Measurements from ENCODE around the gene EXOC5.

The EXOC5 gene

DNA sequence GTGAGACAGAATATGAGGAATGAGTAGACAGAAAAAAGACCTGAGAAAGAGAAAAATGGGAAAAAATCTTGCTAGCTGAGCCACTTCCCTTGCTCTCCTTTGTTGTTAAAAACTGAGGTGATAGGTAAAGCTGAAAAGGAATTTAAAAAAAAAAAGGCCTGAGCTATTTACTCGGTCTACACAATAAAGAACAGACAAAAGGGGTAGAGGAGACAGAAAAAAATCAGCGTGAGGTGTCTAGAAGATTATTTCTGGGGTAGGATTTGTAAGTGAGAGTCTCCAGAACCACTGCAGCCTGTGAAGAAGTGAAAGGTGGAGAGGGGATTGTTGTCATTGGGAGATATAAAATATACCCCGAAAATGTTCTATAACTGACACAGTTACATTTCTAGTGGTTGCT lies 98.8 kb downstream of the EXOC5 start:
- CTCF ChIA-PET, result no interaction called here
- POLR2A ChIA-PET, result no interaction called here

GRCh38 chr14:57168138-57168679 lies 100.5 kb downstream of the EXOC5 start:
- POLR2A ChIA-PET, result no interaction called here
- no peak for DNase-seq (ENCODE audit: extremely low spot score)
- CTCF ChIA-PET, result no interaction called here
- TF ChIP-seq FOXK2 (IDR thresholded peaks at IDR 0.05) (no peak), NFRKB (IDR thresholded peaks at IDR 0.05) (no peak), SP1 (IDR thresholded peaks at IDR 0.05) (no peak), LEF1 (IDR thresholded peaks at IDR 0.05; ENCODE audit: borderline replicate concordance) (no peak), SUZ12 (IDR thresholded peaks at IDR 0.05) (no peak), FOXM1 (IDR thresholded peaks at IDR 0.05; ENCODE audit: borderline replicate concordance) (no peak), TARDBP (IDR thresholded peaks at IDR 0.05) (no peak), ELF4 (IDR thresholded peaks at IDR 0.05) (no peak), FOXA1 (IDR thresholded peaks at IDR 0.05) (no peak), ARNT (IDR thresholded peaks at IDR 0.05) (no peak), CTBP1 (IDR thresholded peaks at IDR 0.05; ENCODE audit: borderline replicate concordance) (no peak), HDGF (IDR thresholded peaks at IDR 0.05; ENCODE audit: borderline replicate concordance) (no peak), L3MBTL2 (conservative IDR thresholded peaks at IDR 0.05) (no peak)
- TF ChIP-seq, protein P1, sequence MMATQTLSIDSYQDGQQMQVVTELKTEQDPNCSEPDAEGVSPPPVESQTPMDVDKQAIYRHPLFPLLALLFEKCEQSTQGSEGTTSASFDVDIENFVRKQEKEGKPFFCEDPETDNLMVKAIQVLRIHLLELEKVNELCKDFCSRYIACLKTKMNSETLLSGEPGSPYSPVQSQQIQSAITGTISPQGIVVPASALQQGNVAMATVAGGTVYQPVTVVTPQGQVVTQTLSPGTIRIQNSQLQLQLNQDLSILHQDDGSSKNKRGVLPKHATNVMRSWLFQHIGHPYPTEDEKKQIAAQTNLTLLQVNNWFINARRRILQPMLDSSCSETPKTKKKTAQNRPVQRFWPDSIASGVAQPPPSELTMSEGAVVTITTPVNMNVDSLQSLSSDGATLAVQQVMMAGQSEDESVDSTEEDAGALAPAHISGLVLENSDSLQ (IDR thresholded peaks at IDR 0.05), result no peak

More for the DNA sequence above, 98.8 kb downstream of the EXOC5 start:
- no peak for DNase-seq (ENCODE audit: extremely low spot score)
- TF ChIP-seq, protein P1 (IDR thresholded peaks at IDR 0.05), result no peak
- TF ChIP-seq HDGF (IDR thresholded peaks at IDR 0.05; ENCODE audit: borderline replicate concordance) (no peak), FOXA1 (IDR thresholded peaks at IDR 0.05) (no peak), TARDBP (IDR thresholded peaks at IDR 0.05) (no peak), SUZ12 (IDR thresholded peaks at IDR 0.05) (no peak), ELF4 (IDR thresholded peaks at IDR 0.05) (no peak), NFRKB (IDR thresholded peaks at IDR 0.05) (no peak), FOXM1 (IDR thresholded peaks at IDR 0.05; ENCODE audit: borderline replicate concordance) (no peak), ARNT (IDR thresholded peaks at IDR 0.05) (no peak), LEF1 (IDR thresholded peaks at IDR 0.05; ENCODE audit: borderline replicate concordance) (no peak)

GRCh38 chr14:57161583-57162234 lies 107.0 kb downstream of the EXOC5 start:
- DNase-seq (ENCODE audit: extremely low spot score), result no peak
- ChIA-PET CTCF (no interaction called here), POLR2A (no interaction called here)
- no peak for TF ChIP-seq BHLHE40 (IDR thresholded peaks at IDR 0.05; ENCODE audit: borderline replicate concordance)

- POLR2A ChIA-PET, result no interaction called here
- CTCF ChIA-PET, result no interaction called here
- no peak for TF ChIP-seq L3MBTL2 (conservative IDR thresholded peaks at IDR 0.05)
- no peak for TF ChIP-seq SP1 (IDR thresholded peaks at IDR 0.05)
- TF ChIP-seq, protein P1 (IDR thresholded peaks at IDR 0.05), result no peak
- no peak for TF ChIP-seq CTBP1 (IDR thresholded peaks at IDR 0.05; ENCODE audit: borderline replicate concordance)
- no peak for TF ChIP-seq TARDBP (IDR thresholded peaks at IDR 0.05)
- TF ChIP-seq ARNT (IDR thresholded peaks at IDR 0.05), result no peak
- DNase-seq (ENCODE audit: extremely low spot score), result no peak
Observed at GRCh38 chr14:57160333-57160732, 108.4 kb downstream of the EXOC5 start.

GRCh38 chr14:57153286-57153685 lies 115.4 kb downstream of the EXOC5 start:
- ChIA-PET CTCF (no interaction called here), POLR2A (no interaction called here)
- TF ChIP-seq CTBP1 (IDR thresholded peaks at IDR 0.05; ENCODE audit: borderline replicate concordance) (no peak), SUZ12 (IDR thresholded peaks at IDR 0.05) (no peak), LEF1 (IDR thresholded peaks at IDR 0.05; ENCODE audit: borderline replicate concordance) (no peak), ELF4 (IDR thresholded peaks at IDR 0.05) (no peak), BHLHE40 (IDR thresholded peaks at IDR 0.05; ENCODE audit: borderline replicate concordance) (no peak), FOXM1 (IDR thresholded peaks at IDR 0.05; ENCODE audit: borderline replicate concordance) (no peak), L3MBTL2 (conservative IDR thresholded peaks at IDR 0.05) (no peak), ZNF384 (IDR thresholded peaks at IDR 0.05) (no peak)
- TF ChIP-seq, protein P1 (IDR thresholded peaks at IDR 0.05), result no peak
- DNase-seq (ENCODE audit: extremely low spot score), result no peak
